NB4 (cell line): ENCODE data around the gene MEF2D.

Experiments used
- DNase-seq: peaks from one replicate; pipeline ENCODE4 v3.0.0; 2010; ENCODE audit warnings: low read depth
- H3K4me3 ChIP-seq: one replicate; pipeline ENCODE4 v1.5.1; 2011; ENCODE audit warnings: mild to moderate bottlenecking, low read depth, low read length, moderate library complexity
- CTCF ChIP-seq: IDR thresholded peaks from one replicate; pipeline ENCODE4 v1.5.1; 2012; ENCODE audit warnings: low read depth, low read length
- MAX ChIP-seq: IDR thresholded peaks from 2 replicates; pipeline ENCODE4 v1.6.1; 2011; ENCODE audit warnings: low read depth, low read length
- MYC ChIP-seq: IDR thresholded peaks from 2 replicates; pipeline ENCODE4 v1.6.1; 2011; ENCODE audit warnings: low read depth, low read length
- POLR2A ChIP-seq: IDR thresholded peaks from 2 replicates; pipeline ENCODE4 v1.6.1; 2011; ENCODE audit warnings: mild to moderate bottlenecking; ENCODE audit not compliant: insufficient read length; ENCODE audit errors: extremely low read depth

MEF2D gene

GRCh38 chr1:156481527-156481926 lies 19.0 kb downstream of the MEF2D start:
- no peak for DNase-seq
- no peak for TF ChIP-seq CTCF
- TF ChIP-seq MAX, result no peak
- TF ChIP-seq POLR2A, result no peak
- no peak for TF ChIP-seq MYC
- H3K4me3 ChIP-seq, result no peak overlapping the region

- TF ChIP-seq CTCF (peak; percentile 45), MYC (no peak)
- peak; percentile 69 for DNase-seq
- no peak overlapping the region for H3K4me3 ChIP-seq
Measured at GRCh38 chr1:156480411-156481192, 20.0 kb downstream of the MEF2D start.

GRCh38 chr1:156480016-156480370 lies 20.6 kb downstream of the MEF2D start:
- peak; percentile 38 for DNase-seq
- TF ChIP-seq MAX (no peak), CTCF (peak; percentile 5)
- no peak overlapping the region for H3K4me3 ChIP-seq

GRCh38 chr1:156479093-156480015 lies 21.2 kb downstream of the MEF2D start:
- no peak for DNase-seq
- TF ChIP-seq MAX (no peak), POLR2A (no peak)
- H3K4me3 ChIP-seq, result no peak overlapping the region

- no peak for DNase-seq
- H3K4me3 ChIP-seq, result no peak overlapping the region
- TF ChIP-seq MYC (no peak), CTCF (no peak), MAX (no peak), POLR2A (no peak)
Measured at GRCh38 chr1:156478250-156478627, 22.3 kb downstream of the MEF2D start.

GRCh38 chr1:156477526-156478249 lies 22.9 kb downstream of the MEF2D start:
- TF ChIP-seq MYC, result no peak
- no peak for TF ChIP-seq CTCF
- TF ChIP-seq POLR2A, result no peak
- TF ChIP-seq MAX, result no peak
- no peak overlapping the region for H3K4me3 ChIP-seq
- DNase-seq, result no peak
